LNCaP clone FGC (cell line): ENCODE results near the gene RASGRF1.

ENCODE experiments used
- DNase-seq: peaks from one replicate; pipeline ENCODE4 v3.0.0-alpha.2; 2011; ENCODE audit warnings: low read depth
- H3K4me3 ChIP-seq: 2 replicates; pipeline ENCODE4 v1.5.1; 2011; ENCODE audit warnings: mild to moderate bottlenecking, low read depth, low read length, control low read depth
- CTCF ChIP-seq: IDR thresholded peaks from 2 replicates; pipeline ENCODE4 v1.5.1; 2012; ENCODE audit warnings: mild to moderate bottlenecking; ENCODE audit not compliant: control insufficient read depth, insufficient read depth; ENCODE audit errors: extremely low read depth

RASGRF1 gene

GRCh38 chr15:79017953-79018352 is 72.6 kb downstream of the RASGRF1 start:
- DNase-seq, result no peak
- TF ChIP-seq CTCF, result no peak
- H3K4me3 ChIP-seq, result no peak overlapping the region

GRCh38 chr15:79016527-79017170 is 73.9 kb downstream of the RASGRF1 start:
- no peak for DNase-seq
- TF ChIP-seq CTCF, result no peak
- H3K4me3 ChIP-seq, result no peak overlapping the region

- DNase-seq, result no peak
- no peak for TF ChIP-seq CTCF
- H3K4me3 ChIP-seq, result no peak overlapping the region
Observed at GRCh38 chr15:79015416-79015815, 75.2 kb downstream of the RASGRF1 start.

GRCh38 chr15:79010278-79010677 is 80.3 kb downstream of the RASGRF1 start:
- DNase-seq, result no peak
- no peak for TF ChIP-seq CTCF
- H3K4me3 ChIP-seq, result no peak overlapping the region

- TF ChIP-seq CTCF, result no peak
- H3K4me3 ChIP-seq, result no peak overlapping the region
- DNase-seq, result no peak
Observed at GRCh38 chr15:79009379-79009778, 81.2 kb downstream of the RASGRF1 start.

GRCh38 chr15:79008659-79009058 is 81.9 kb downstream of the RASGRF1 start:
- no peak for DNase-seq
- no peak for TF ChIP-seq CTCF
- H3K4me3 ChIP-seq, result no peak overlapping the region

- DNase-seq, result peak; percentile 38
- TF ChIP-seq CTCF, result peak; percentile 89
- no peak overlapping the region for H3K4me3 ChIP-seq
Observed at GRCh38 chr15:79007066-79007465, 83.5 kb downstream of the RASGRF1 start.
